HG03139 (cell line): ENCODE data around the gene TRIM33.
"Not testable (repeated sequence)": the region's sequence is repeated elsewhere in the genome, so short reads cannot be mapped to it uniquely, and the experiment has no call there.

Experiments used
- ATAC-seq: cut with Tn5 transposase; IDR thresholded peaks from one replicate; pipeline ENCODE4 v1.9.1; 2021; ENCODE audit not compliant: unreplicated experiment

TRIM33 gene

GRCh38 chr1:114427612-114428011 is 83.4 kb downstream of the TRIM33 start:
- ATAC-seq, result no peak

- no peak for ATAC-seq
Measured at GRCh38 chr1:114423455-114423854, 87.5 kb downstream of the TRIM33 start.

- not testable (repeated sequence) for ATAC-seq
Measured at GRCh38 chr1:114418948-114419347, 92.1 kb downstream of the TRIM33 start.

GRCh38 chr1:114397601-114398000 is 113.4 kb downstream of the TRIM33 start:
- ATAC-seq, result no peak

GRCh38 chr1:114395863-114396262 is 115.1 kb downstream of the TRIM33 start:
- no peak for ATAC-seq

- ATAC-seq, result no peak
Measured at GRCh38 chr1:114390960-114391359, 120.0 kb downstream of the TRIM33 start.

- ATAC-seq, result no peak
Measured at GRCh38 chr1:114390361-114390760, 120.6 kb downstream of the TRIM33 start.

GRCh38 chr1:114388432-114389003 is 122.5 kb downstream of the TRIM33 start:
- no peak for ATAC-seq

GRCh38 chr1:114387585-114387984 is 123.4 kb downstream of the TRIM33 start:
- not testable (repeated sequence) for ATAC-seq

GRCh38 chr1:114387010-114387360 is 124.0 kb downstream of the TRIM33 start:
- no peak for ATAC-seq

GRCh38 chr1:114386129-114387009 is 124.6 kb downstream of the TRIM33 start:
- no peak for ATAC-seq

- no peak for ATAC-seq
Measured at GRCh38 chr1:114384922-114385321, 126.1 kb downstream of the TRIM33 start.

GRCh38 chr1:114379987-114380386 is 131.0 kb downstream of the TRIM33 start:
- ATAC-seq, result no peak

- ATAC-seq, result no peak
Measured at GRCh38 chr1:114379358-114379757, 131.6 kb downstream of the TRIM33 start.

- no peak for ATAC-seq
Measured at GRCh38 chr1:114377356-114377755, 133.6 kb downstream of the TRIM33 start.

- ATAC-seq, result no peak
Measured at GRCh38 chr1:114369930-114370329, 141.1 kb downstream of the TRIM33 start.

GRCh38 chr1:114369266-114369919 is 141.6 kb downstream of the TRIM33 start:
- not testable (repeated sequence) for ATAC-seq

- ATAC-seq, result no peak
Measured at GRCh38 chr1:114368560-114369255, 142.3 kb downstream of the TRIM33 start.

- no peak for ATAC-seq
Measured at GRCh38 chr1:114367810-114368209, 143.2 kb downstream of the TRIM33 start.

GRCh38 chr1:114363230-114363629 is 147.8 kb downstream of the TRIM33 start:
- not testable (repeated sequence) for ATAC-seq

GRCh38 chr1:114359791-114360190 is 151.2 kb downstream of the TRIM33 start:
- no peak for ATAC-seq
